ENCODE measurements around the gene TP73.

The TP73 gene

DNA sequence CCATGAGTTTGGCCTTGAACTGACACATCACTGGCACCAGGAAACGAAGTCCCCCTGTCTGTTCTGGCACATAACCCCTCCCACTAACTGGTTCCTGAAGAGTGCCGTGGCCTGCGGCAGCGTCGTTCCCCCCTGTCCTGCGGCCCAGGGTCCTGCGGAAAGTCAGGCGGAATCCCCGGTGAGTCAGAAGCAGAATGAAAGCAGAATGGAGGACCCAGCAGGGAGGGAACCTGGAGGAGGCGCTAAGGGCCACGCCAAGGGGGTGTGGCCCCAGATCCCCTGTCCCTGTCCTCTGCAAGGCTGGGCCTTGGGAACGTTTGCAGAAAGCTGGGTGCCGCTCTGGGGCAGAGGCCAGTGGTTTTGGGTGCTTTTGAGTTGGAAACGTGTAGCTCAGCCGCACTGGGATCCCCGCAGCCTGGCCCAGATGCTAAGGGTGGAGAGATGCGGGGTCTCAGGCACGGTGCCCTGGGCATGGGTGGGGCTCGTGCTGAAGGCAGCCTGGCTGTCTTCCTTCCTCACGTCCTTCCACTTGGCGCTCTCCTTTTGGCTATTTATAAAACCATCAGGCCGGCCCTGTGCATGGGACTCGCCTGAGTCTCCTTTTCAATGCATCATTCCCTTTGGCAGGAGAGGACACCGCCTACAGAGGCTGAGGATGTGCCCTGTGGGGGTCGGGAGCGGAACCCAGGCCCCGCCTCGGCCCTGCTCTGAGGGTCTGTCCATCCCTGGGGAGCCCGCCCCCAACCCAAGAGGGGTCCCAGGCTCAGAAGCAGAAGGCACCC lies 36.2 kb downstream of the TP73 start:
- no peak overlapping the region for H3K4me3 ChIP-seq (ENCODE audit: low read depth, low read length)
- TF ChIP-seq, protein P1, sequence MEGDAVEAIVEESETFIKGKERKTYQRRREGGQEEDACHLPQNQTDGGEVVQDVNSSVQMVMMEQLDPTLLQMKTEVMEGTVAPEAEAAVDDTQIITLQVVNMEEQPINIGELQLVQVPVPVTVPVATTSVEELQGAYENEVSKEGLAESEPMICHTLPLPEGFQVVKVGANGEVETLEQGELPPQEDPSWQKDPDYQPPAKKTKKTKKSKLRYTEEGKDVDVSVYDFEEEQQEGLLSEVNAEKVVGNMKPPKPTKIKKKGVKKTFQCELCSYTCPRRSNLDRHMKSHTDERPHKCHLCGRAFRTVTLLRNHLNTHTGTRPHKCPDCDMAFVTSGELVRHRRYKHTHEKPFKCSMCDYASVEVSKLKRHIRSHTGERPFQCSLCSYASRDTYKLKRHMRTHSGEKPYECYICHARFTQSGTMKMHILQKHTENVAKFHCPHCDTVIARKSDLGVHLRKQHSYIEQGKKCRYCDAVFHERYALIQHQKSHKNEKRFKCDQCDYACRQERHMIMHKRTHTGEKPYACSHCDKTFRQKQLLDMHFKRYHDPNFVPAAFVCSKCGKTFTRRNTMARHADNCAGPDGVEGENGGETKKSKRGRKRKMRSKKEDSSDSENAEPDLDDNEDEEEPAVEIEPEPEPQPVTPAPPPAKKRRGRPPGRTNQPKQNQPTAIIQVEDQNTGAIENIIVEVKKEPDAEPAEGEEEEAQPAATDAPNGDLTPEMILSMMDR (IDR thresholded peaks at IDR 0.05; ENCODE audit: low read depth, low read length): no peak

DNA sequence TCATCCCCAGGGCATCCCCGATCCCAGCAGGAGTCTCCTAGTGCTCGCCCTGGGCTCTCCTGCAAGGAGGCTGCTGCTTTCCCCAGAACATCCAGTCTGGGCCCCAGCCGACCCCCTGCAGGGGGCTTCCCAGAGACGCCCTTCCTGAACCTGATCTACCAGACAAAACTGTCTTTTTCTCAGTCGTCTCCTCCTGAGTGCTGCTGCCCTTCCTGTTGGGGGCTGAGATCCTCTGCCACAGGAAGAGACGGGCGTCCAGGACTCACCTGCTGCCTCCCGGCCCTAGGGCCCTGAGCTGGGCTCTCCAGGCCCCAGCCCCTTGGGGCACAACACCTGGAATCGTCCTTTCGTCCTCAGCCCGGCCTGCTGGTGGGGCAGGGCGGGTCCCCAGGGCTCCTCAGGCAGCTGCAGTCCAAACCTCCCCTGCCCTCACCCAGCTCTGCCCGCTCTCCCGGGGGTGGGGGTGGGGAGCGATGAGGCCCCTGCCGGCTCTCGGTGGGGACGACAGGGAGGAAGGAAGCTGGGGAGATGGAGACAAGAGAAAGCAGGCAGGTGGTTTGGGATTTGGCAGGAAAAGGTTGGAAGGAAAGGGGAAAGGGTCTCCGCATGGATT lies 36.9 kb downstream of the TP73 start:
- no peak overlapping the region for H3K4me3 ChIP-seq (ENCODE audit: low read depth, low read length)
- TF ChIP-seq, protein P1 (IDR thresholded peaks at IDR 0.05; ENCODE audit: low read depth, low read length): no peak

DNA sequence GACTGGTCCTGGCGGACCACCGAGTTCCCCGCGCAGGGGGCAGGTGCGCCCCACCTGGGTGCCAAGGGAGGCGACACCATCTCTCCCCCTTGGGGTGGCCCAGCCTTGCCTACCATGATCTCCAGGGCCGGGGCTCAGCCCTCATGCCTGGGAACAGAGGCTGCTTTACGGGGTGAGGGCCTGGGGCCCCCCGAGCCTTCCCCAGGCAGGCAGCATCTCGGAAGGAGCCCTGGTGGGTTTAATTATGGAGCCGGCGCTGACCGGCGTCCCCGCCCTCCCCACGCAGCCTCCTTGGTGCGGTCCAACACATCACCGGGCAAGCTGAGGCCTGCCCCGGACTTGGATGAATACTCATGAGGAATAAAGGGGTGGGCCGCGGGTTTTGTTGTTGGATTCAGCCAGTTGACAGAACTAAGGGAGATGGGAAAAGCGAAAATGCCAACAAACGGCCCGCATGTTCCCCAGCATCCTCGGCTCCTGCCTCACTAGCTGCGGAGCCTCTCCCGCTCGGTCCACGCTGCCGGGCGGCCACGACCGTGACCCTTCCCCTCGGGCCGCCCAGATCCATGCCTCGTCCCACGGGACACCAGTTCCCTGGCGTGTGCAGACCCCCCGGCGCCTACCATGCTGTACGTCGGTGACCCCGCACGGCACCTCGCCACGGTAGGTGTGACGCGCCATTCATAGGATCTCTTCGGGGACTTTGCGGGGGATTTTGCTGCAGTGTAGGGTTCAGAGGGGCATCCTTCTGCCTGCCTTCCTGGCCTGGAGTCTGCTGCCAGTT lies 38.2 kb downstream of the TP73 start:
- H3K4me3 ChIP-seq (ENCODE audit: low read depth, low read length): no peak overlapping the region
- TF ChIP-seq, protein P1 (IDR thresholded peaks at IDR 0.05; ENCODE audit: low read depth, low read length): no peak

DNA sequence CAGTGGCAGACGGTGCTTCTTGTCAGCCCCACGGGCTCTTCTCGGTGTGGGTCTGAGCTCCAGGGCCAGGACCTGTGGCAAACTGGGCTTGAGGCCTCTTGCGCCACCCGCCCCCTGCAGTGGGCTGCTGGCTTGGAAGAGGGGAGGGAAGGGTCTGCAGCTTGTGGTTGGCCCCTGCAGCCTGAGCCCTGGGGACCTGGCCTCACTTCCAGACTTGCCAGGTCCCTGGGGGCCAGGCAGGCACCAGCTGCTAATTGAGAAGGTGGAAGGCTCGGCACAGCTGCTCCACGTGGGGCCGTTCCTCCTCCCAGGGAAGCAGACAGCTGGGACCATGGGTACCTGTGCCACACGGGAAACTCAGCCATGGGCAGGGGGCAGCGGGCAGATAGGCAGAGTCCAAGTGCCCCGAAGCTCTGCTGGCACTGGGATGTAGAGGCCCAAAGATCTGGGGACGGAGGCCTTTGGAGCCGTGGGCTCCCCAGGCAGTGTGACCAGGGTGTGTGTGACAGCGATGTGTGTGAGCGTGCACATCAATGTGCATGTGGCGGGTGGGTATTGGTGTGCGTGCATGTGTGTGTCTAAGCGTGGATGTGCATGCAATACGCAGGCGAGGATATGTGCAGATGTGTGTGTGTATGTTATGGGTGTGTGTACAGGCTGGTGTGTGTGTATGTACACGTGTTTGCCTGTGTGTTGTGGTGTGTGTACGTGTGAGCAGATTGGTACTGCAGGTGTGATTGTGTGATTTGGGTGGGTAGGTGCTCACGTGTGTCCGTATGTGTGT lies 39.3 kb downstream of the TP73 start:
- TF ChIP-seq, protein P1 (IDR thresholded peaks at IDR 0.05; ENCODE audit: low read depth, low read length): no peak
- no peak overlapping the region for H3K4me3 ChIP-seq (ENCODE audit: low read depth, low read length)

DNA sequence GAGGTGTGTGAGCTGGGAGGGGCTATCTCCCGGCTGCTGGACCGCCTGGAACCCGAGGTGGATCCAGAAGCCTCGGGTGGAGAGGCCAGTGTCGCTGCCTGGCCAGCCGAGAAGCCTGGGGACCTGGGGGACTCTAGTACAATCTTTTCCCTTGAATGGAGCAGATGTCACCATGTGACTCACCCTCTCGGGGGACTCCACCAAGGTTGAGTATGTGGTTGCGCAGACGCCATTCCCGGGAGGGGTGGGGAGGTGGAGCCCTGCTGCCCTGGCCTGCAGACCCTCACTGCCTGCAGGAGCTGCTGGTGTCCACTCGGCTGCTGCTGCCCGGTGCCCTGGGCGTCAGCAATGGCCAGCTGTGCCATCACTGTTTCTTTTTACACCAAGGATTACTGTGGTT lies 40.3 kb downstream of the TP73 start:
- TF ChIP-seq, protein P1 (IDR thresholded peaks at IDR 0.05; ENCODE audit: low read depth, low read length): no peak
- H3K4me3 ChIP-seq (ENCODE audit: low read depth, low read length): no peak overlapping the region

DNA sequence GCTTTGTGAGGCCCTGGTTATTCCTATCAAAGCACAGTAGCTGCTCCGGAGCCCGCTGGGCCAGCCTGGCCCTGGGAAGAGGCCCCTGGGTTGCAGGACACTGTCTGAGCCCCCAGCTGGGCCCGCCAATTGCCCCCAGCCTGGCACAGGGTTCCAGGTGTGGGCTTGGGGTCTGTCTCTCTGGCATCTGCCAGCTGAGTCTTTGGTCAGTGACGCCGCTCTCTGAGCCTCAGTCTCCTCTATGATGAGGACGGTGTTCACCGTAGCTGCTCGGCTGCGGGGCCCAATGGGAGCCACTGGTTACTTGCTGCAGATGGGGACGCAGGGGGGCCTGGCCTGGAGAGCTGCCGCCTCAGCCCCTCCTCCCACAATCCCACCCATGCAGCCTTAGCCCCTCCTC lies 41.0 kb downstream of the TP73 start:
- TF ChIP-seq, protein P1 (IDR thresholded peaks at IDR 0.05; ENCODE audit: low read depth, low read length): no peak

More for the DNA sequence above, 41.0 kb downstream of the TP73 start:
- H3K4me3 ChIP-seq (ENCODE audit: low read depth, low read length): no peak overlapping the region

Data from WI38 (cell line).